Measurements from ENCODE around the gene CXXC5.

Gene CXXC5

DNA sequence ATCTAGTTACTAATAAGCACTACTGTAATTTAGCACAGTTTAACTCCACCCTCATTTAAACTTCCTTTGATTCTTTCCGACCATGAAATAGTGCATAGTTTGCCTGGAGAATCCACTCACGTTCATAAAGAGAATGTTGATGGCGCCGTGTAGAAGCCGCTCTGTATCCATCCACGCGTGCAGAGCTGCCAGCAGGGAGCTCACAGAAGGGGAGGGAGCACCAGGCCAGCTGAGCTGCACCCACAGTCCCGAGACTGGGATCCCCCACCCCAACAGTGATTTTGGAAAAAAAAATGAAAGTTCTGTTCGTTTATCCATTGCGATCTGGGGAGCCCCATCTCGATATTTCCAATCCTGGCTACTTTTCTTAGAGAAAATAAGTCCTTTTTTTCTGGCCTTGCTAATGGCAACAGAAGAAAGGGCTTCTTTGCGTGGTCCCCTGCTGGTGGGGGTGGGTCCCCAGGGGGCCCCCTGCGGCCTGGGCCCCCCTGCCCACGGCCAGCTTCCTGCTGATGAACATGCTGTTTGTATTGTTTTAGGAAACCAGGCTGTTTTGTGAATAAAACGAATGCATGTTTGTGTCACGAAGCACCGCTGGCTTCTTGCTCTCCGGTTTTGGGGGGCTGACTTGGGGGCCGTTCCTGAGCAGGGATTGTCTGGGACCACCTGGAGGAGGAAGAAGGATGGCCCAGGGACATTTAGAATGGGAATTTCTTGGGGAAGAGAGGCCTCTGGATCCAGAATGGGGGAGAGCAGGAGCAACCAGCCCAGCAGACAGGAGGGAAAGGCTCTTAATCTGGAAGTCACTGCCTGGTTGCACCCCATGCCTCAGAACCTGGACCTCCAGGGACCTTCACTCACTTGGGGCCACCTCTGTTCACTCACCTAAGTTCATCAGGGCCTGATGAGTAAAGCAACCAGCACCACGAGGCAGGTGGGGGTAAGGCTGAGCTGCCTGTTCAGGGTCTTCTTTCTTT is 35.4 kb downstream of the CXXC5 start:
- DNase-seq: no peak

DNA sequence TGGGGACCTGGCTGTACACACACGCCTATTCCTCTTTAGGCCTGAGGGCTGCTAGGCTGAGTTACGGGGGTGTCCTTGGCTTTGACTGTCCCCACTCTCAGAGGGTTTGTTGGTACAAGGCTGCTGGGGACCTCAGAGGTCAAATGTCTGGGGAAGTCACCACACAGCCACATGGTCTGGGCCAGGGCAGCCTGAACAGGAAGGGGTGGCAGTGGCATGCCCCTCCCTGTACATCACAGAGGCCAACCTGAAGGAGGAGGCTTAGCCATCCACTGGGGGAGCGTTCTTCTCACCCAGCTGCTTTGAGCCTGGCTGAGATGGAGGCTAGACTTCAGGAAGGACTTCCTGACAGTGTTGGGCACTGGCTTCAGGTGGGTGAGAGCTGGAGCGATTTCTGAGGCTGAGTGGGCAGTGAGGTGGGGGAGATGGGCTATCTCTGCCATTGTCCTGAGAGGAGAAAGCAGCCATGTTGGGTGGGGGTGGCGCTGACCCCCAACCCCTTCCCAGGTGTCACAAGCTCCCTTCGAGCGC is 36.3 kb downstream of the CXXC5 start:
- DNase-seq: no peak

DNA sequence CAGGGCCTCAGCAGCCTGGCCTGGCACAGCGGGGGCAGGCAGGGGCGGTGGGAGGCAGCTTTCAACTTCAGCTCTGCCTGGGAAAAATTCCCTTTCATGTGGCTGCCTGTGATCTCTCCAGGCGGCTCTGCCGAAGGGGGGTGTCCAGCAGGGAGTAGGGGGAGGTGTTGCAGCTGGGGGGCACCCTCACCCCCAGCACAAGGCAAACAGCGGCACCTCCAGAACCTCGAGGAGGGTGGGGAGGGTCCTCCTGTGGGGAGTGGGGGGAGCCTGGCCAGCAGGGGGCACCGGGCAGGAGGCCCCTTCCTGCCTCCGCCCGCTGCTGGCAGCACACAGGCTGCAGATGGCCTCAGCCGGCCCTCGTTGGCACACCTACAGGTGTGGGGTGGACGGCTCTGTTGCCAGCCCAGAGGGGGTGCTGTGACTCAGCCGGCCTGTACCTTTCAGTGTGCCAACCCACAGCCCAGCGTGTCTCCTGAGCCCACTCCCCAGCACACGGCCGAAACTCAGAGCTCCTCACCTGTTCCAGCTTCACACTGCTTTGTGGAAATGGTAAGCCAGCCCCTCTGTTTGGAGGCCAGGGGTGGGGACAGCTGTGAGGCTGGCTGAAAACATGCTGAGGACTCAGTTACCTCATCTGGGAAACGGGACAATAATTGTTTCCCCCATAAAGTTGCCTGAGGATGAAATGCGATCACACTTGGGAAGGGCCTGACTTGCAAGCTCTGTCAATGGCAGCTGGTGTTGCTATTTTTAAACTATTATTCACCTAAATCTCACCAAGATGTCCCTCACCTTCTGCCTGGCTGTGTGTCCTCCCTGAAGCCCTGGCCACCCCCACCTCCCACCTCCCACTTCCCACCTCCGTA is 37.0 kb downstream of the CXXC5 start:
- DNase-seq: no peak

DNA sequence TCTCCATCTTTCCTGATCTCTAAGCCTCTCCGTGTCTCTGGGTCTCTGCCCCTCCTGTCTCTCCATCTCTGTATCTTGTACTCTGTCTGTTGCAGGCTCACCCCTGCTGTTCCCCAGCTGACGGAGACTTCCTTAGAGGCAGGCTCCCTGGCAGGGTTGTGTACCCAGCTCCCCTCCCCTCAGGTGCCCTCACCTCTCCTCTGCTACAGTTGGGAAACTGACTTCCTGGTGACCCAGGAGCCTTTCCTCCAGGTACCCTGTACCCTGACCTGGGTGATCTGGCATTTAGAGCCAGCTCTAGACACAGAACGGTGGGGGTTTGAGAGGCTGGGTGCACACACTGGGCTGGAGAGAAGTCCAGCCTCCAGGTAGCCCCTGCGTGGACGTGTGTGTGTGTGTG is 37.7 kb downstream of the CXXC5 start:
- no peak for DNase-seq

- no peak for DNase-seq
Observed at GRCh38 chr5:139686356-139686705, 38.2 kb downstream of the CXXC5 start.

GRCh38 chr5:139686706-139687441 is 38.7 kb downstream of the CXXC5 start:
- DNase-seq: no peak

- no peak for DNase-seq
Observed at GRCh38 chr5:139687656-139688055, 39.5 kb downstream of the CXXC5 start.

GRCh38 chr5:139688088-139688702 is 40.0 kb downstream of the CXXC5 start:
- no peak for DNase-seq

DNA sequence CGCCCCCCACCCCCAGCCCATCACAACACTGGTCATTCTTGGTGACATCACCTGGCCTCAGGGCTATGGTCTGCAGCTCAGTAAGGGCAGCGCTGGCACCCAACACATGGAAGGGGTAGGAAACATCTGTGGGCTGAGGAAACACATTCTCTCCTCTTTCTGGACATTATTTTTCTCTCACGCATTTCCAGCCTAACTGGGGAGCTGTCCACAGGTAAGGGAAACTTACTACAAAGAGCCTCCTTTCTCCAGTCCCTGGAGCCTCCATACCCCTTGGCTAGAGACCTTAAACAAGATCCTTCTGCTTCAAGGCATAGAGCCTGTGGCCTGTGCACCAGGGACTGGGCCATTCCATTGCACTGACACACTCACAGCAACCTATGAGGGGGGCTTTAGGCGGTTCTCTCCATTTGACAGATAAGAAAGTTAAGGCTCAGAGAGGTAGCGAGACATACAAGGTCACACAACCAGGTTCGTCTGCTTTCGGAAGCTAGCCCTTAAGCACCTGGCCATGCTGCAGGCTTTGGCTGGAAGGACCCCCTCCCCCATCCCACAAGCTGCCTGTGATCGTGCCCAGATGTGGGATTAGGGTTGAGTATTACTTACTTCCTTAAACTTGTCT is 40.7 kb downstream of the CXXC5 start:
- no peak for DNase-seq

DNA sequence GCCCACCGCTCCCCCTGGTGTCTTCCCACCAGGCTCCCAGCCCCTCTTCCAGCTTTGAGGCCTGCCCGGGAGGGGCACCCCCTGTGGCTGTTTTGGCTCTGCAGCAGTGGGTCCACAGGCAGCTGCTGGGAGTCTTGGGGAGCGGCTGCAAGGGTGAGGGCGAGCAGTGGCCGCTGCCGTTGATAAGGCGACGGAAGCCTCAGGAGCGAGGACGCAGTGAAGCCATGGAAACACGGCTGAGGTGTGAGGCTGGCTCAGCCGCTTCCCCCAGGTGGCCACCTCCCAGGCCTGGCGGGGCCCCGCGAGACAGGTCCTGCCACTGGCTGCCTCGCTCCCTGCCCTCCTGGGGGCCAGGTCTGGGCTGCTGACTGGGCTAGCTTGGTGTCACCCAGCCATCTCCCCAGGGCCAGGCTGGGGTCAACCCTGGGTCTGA is 41.5 kb downstream of the CXXC5 start:
- DNase-seq: no peak

GRCh38 chr5:139690064-139690802 is 42.1 kb downstream of the CXXC5 start:
- no peak for DNase-seq

DNA sequence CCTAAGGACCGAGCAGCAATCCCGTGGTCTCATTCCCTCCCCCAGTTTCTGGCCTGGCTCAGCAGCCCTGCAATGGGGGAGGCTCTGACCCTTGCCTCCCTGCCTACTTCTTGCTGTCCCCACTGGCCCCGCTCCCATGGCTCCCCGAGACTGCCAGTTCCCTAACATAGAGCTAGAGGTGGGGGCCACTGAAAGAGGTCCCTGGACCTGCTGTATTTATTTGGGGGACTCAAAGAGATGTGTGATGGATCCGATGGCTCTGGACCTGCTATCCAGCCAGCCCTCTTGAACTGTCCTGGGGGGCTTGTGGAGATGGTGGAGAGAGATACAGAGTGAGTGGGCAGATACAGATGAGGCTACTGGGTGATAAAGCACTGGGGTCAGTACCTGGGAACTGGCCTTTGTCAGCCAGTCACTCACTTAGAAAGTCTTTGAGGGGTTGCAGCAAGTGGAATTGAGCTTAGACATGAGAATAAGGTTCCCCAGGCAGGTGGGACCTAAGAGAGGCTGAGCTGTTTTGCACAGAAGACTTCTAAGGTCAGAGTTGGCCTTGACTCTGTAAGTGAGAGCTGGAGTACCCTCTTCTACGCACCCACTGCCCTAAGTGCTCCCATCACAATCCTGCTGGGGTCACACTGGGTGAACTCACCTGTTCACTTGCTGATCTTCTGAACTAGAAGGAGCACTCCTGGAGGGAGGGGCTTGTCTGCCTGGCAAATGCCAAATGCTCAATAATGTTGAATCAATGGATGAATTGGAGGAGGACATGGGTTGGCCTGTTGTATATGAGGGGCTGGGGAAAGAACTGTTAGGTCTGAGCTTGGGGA is 42.9 kb downstream of the CXXC5 start:
- DNase-seq: no peak

DNA sequence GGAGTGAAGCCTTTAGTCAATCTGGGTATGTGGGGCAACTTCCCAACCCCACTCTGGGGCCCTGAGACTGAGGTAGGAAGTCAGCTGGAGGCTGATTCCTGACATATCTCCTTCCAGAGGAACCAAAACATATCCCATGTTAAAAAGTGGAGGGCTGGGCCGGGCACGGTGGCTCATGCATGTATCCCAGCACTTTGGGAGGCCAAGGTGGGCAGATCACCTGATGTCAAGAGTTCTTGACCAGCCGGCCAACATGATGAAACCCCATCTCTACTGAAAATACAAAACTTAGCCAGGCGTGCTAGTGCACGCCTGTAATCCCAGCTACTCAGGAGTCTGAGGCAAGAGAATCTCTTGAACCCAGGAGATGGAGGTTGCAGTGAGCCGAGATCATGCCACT is 44.0 kb downstream of the CXXC5 start:
- DNase-seq: no peak

GRCh38 chr5:139692679-139693308 is 44.6 kb downstream of the CXXC5 start:
- DNase-seq: no peak

DNA sequence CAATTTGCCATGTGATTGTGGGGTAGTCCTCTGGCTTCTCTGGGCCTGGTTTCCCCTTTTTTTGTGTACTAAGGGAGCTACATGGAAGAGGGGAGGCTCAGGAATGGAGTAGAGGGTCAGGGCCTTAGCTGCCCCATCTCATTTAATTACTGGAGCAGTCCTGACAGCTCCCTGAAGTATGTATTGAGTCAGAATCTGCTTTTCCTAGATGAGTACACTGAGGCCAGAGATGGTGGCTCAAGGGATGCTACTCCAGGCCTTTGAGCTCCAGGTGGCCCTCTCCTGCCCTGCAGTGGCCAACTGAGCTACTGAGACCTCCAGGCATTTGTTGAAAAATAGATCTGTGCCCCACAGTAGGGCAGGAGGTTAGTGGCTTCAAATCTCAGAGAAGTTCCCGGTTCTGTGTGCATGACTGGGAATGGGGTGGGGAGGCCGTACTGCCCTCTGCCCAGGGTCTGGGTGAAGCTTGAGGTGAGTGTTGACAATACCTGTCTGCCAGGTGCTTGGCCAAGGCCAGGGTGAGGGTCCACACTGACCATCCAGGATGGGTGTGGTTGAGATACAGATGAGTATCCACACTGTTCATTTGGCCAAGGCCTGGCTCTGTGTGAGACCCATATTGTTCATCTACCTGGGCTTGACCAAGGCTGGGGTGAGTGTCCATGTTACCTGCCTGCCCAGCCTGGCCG is 45.7 kb downstream of the CXXC5 start:
- DNase-seq: no peak

DNA sequence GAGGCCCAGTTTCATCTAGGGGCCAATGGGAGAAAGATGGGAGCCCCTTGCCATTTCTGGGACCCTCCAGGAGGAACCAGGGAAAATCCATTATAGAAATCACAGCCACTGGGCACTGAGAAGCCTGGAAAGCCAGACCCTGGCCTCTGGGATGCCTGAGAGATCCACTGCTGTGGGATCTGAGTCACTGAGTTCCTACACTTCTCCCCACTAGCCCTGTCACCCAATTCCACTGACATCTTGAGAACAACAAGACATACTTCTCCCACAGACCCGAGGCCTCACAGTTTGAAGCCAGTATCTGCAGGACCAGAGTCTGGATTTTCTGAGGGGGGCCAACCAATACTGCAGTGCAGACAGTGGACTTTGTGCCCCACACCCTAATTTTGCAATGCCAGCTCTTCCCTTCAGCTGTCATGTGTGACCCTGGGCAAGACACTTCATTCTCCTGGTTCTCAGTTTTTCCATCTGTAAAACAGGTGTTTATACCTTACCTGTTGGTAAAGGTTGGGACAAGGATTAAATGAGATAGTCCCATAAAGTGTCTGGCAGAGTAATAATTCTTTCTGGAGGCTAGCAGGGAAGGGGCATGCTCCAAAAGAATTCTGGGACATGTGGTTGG is 46.5 kb downstream of the CXXC5 start:
- no peak for DNase-seq

GRCh38 chr5:139695178-139695573 is 47.0 kb downstream of the CXXC5 start:
- no peak for DNase-seq

DNA sequence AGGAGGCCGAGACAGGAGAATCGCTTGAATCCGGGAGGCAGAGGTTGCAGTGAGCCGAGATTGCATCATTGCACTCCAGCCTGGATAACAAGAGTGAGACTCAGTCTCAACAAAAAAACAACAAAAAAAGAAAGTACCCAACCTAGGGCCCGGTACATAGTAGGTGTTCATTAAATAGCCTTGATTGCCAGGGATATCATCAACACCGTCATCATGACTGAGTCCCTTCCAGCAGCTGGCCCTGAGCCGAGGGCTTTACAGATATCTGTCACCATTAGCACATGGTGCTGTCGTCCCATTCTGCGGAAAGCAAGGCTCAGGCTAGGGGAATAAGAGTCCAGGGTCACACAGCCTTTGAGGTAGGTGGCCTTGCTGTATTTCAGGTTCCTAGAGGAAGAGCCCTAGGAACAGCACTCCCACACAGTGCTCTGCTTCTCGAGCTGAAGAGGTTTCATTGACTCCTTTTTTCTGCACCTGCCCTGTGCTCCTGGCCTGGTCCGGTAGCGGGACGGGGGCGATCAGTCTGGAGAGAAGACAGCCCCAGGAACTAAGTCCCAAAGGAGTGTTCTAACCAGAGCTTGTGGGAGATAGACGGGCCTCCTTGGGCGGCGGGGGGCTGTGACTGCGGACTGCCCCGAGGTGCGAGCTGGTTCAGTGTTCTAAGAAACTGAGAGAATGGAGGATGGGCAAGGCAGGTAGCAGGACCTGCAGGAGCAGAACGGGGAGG is 48.2 kb downstream of the CXXC5 start:
- no peak for DNase-seq

Measured in activated CD8-positive, alpha-beta memory T cell treated with anti-CD3 and anti-CD28 coated beads, Interleukin-2, amount 50 U/mL, for 48 hours (primary cell).